GM18511 (cell line): ENCODE measurements around the gene SULT4A1.

ENCODE experiments used
- ATAC-seq: cut with Tn5 transposase; IDR thresholded peaks from one replicate; pipeline ENCODE4 v1.9.1; 2021; ENCODE audit warnings: mild to moderate bottlenecking, moderate library complexity; ENCODE audit not compliant: unreplicated experiment

SULT4A1 gene

GRCh38 chr22:43814264-43814663 lies 48.0 kb downstream of the SULT4A1 start:
- no peak for ATAC-seq

GRCh38 chr22:43812890-43813289 lies 49.4 kb downstream of the SULT4A1 start:
- no peak for ATAC-seq

GRCh38 chr22:43812149-43812842 lies 50.0 kb downstream of the SULT4A1 start, which contains the start of gene EFCAB6:
Gene EFCAB6, minus strand, starts transcription at chr22:43812305. Its CDS starts 29,987 bp downstream, at chr22:43782318.
- ATAC-seq: peak; percentile 90

- no peak for ATAC-seq
Measured at GRCh38 chr22:43811777-43812148, 50.5 kb downstream of the SULT4A1 start.

GRCh38 chr22:43802897-43803495 lies 59.3 kb downstream of the SULT4A1 start:
- no peak for ATAC-seq

GRCh38 chr22:43800970-43801369 lies 61.3 kb downstream of the SULT4A1 start:
- ATAC-seq: no peak

GRCh38 chr22:43798492-43798891 lies 63.8 kb downstream of the SULT4A1 start:
- ATAC-seq: no peak

GRCh38 chr22:43796567-43796966 lies 65.7 kb downstream of the SULT4A1 start:
- no peak for ATAC-seq

GRCh38 chr22:43795320-43795719 lies 67.0 kb downstream of the SULT4A1 start:
- ATAC-seq: no peak

- ATAC-seq: no peak
Measured at GRCh38 chr22:43792905-43793304, 69.4 kb downstream of the SULT4A1 start.

- no peak for ATAC-seq
Measured at GRCh38 chr22:43789452-43789851, 72.9 kb downstream of the SULT4A1 start.

GRCh38 chr22:43783777-43784176 lies 78.5 kb downstream of the SULT4A1 start:
- ATAC-seq: no peak

GRCh38 chr22:43782448-43782847 lies 79.9 kb downstream of the SULT4A1 start:
- no peak for ATAC-seq

- no peak for ATAC-seq
Measured at GRCh38 chr22:43777286-43777685, 85.0 kb downstream of the SULT4A1 start.

GRCh38 chr22:43776081-43776670 lies 86.1 kb downstream of the SULT4A1 start:
- no peak for ATAC-seq
